ENCODE measurements around the gene ZFP90.
A peak's percentile ranks its signal among the peaks of the same experiment; 100 is the strongest.

The ZFP90 gene

DNA sequence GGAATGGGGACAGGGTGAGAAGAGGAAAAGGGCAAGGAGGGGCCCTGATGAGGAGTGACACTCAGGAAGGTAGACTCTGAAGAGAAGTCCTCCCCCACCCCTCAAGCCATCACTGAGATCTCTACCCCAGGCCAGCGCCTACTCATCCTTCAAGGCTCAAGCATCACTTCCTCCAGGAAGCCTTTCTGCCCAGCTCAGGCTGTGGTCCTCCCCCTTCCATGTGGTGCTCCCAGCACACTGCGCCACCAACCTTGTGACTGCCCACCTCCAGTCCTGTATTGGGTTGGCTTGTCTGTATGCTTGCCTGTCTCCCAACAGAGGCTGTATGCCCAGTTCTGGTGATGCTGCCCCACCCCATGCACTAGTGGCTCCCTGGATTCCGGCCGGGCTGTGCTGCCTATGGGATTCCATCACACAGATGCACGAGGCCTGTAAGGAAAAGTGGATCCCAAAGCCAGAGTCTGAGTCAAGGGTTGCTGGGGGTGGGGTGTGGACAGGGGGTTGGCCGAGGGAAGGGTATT is 19.8 kb upstream of the ZFP90 start:
- no peaks in the 10 kb centered on the region for H3K36me3 ChIP-seq
- no peak for TF ChIP-seq CTCF (IDR thresholded peaks at IDR 0.05)
- no peak for DNase-seq
- H3K27ac ChIP-seq: no peak overlapping the region
- intact Hi-C loops (cut with DNase I; ENCODE audit: low total_unique reads): no loop called here
- H3K27me3 ChIP-seq: no peaks in the 10 kb centered on the region
- no peak overlapping the region for H3K4me3 ChIP-seq
- H3K4me1 ChIP-seq: peaks cover 0 to 8% (median 2%) of the 10 kb centered on the region in 4 donors
- no peaks in the 10 kb centered on the region for H3K9me3 ChIP-seq

GRCh38 chr16:68520649-68521086 is 18.4 kb upstream of the ZFP90 start:
- peak; percentile 87 to 96 for TF ChIP-seq CTCF (IDR thresholded peaks at IDR 0.05)
- no peaks in the 10 kb centered on the region for H3K9me3 ChIP-seq
- H3K27me3 ChIP-seq: no peaks in the 10 kb centered on the region
- peak; percentile 85 to 88 for DNase-seq
- H3K4me3 ChIP-seq: peak overlapping the region in 1 of 2 donors; percentile 16
- no peaks in the 10 kb centered on the region for H3K36me3 ChIP-seq
- peaks cover 0 to 8% (median 2%) of the 10 kb centered on the region in 4 donors for H3K4me1 ChIP-seq
- no peak overlapping the region for H3K27ac ChIP-seq
- intact Hi-C loops (cut with DNase I; ENCODE audit: low total_unique reads): no loop called here

- Histone ChIP-seq H3K4me3 (no peak overlapping the region), H3K27me3 (peaks cover 0 to 3% of the 10 kb centered on the region in 2 donors), H3K36me3 (no peaks in the 10 kb centered on the region), H3K4me1 (peaks cover 0 to 16% (median 5%) of the 10 kb centered on the region in 4 donors), H3K9me3 (no peaks in the 10 kb centered on the region), H3K27ac (no peak overlapping the region)
- intact Hi-C loops (cut with DNase I; ENCODE audit: low total_unique reads): no loop called here
- TF ChIP-seq CTCF (IDR thresholded peaks at IDR 0.05): no peak
- DNase-seq: no peak
Measured at GRCh38 chr16:68524069-68524820, 14.8 kb upstream of the ZFP90 start.

- Histone ChIP-seq H3K9me3 (no peaks in the 10 kb centered on the region), H3K4me3 (no peak overlapping the region), H3K27ac (no peak overlapping the region), H3K36me3 (no peaks in the 10 kb centered on the region), H3K27me3 (peaks cover 0 to 3% of the 10 kb centered on the region in 2 donors), H3K4me1 (peaks cover 3 to 19% (median 13%) of the 10 kb centered on the region in 4 donors)
- no peak for DNase-seq
- intact Hi-C loops (cut with DNase I; ENCODE audit: low total_unique reads): loop anchor here (5.0 kb wide), 1 partner anchor 601 kb away; no protein-coding TSS in a partner anchor
- no peak for TF ChIP-seq CTCF (IDR thresholded peaks at IDR 0.05)
Measured at GRCh38 chr16:68526143-68526781, 12.8 kb upstream of the ZFP90 start.

GRCh38 chr16:68526782-68527145 is 12.3 kb upstream of the ZFP90 start:
- peaks cover 0 to 3% of the 10 kb centered on the region in 2 donors for H3K27me3 ChIP-seq
- no peaks in the 10 kb centered on the region for H3K9me3 ChIP-seq
- H3K36me3 ChIP-seq: no peaks in the 10 kb centered on the region
- H3K4me3 ChIP-seq: no peak overlapping the region
- DNase-seq: no peak
- intact Hi-C loops (cut with DNase I; ENCODE audit: low total_unique reads): loop anchor here (5.0 kb wide), 1 partner anchor 601 kb away; no protein-coding TSS in a partner anchor
- H3K4me1 ChIP-seq: peaks cover 3 to 19% (median 13%) of the 10 kb centered on the region in 4 donors
- TF ChIP-seq CTCF (IDR thresholded peaks at IDR 0.05): no peak
- H3K27ac ChIP-seq: no peak overlapping the region
